HG03521 (cell line): ENCODE results near the gene KIF5A.

Source experiments
- ATAC-seq: cut with Tn5 transposase; IDR thresholded peaks from one replicate; pipeline ENCODE4 v1.9.1; 2021; ENCODE audit warnings: mild to moderate bottlenecking, moderate library complexity; ENCODE audit not compliant: unreplicated experiment

The KIF5A gene

DNA sequence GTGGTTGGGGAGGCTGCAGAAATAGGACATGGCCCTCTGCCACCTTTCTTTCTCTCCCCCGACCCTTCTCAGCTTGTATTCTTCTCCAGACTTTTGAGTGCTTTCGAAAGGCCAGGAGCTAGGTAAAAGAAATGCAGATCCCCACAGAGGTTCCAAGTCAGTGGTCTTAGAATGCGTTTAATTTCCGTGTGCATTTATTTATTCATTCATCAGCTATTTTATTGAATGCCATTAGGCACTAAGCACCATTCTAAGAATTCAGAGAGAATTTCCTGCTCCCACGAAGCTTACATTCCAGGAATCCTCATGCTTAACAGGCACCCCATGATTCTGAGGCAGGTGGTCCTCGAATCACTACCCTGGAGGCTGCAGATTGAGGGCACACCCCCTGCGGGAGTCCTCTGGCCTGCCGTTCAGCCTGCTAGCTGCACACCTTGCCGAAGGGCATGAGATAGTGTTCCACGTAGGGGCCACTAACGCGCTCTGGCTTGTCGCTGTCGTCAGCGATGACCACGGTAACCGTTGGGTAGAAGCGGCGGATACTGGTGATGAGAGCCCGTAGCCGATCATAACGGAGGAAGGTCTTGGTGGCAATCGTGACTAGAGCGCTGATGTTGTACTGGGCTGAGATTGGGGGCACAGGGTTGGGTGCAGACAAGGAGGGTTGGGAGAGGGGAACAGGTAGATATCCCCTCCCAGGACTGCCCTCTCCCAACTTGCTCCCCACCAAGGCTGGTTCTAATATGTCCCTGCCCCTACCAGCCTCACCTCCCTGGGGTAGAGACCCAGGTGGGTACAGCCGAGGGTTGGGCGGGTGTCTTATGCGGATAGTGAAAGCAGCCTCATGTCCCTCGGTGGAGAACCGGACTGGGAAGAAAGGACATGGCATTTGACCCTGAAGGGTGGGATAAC is 78.7 kb downstream of the KIF5A start:
- no peak for ATAC-seq

- no peak for ATAC-seq
These were observed 80.1 kb downstream of the KIF5A start for GRCh38 chr12:57629897-57630471.

- ATAC-seq = no peak
These were observed 81.1 kb downstream of the KIF5A start for GRCh38 chr12:57630891-57631433.

DNA sequence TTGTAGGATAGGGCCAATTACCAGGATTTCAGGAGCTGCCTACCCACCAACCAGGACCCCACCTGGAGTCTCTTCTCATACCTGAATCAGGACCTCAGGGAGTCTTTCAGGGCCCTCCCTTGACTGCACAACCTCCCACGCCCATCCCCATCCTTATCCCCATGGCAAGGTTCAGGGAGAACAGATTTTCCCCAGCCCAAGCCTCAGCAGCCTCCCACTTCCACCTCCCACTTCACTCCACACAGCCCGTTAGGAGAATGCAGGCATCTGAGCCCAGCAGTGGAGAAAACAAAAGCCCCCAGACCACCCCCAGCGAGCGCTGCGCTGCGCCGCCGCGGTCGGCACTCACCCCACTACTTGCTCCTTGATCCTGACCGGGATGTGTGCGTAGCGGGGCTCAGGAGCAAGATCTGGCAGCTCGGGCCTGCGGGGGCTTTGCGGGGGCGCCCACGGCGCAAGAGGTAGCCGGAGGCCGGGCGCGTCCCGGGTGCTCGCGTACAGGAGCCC is 81.8 kb downstream of the KIF5A start:
- ATAC-seq = no peak

DNA sequence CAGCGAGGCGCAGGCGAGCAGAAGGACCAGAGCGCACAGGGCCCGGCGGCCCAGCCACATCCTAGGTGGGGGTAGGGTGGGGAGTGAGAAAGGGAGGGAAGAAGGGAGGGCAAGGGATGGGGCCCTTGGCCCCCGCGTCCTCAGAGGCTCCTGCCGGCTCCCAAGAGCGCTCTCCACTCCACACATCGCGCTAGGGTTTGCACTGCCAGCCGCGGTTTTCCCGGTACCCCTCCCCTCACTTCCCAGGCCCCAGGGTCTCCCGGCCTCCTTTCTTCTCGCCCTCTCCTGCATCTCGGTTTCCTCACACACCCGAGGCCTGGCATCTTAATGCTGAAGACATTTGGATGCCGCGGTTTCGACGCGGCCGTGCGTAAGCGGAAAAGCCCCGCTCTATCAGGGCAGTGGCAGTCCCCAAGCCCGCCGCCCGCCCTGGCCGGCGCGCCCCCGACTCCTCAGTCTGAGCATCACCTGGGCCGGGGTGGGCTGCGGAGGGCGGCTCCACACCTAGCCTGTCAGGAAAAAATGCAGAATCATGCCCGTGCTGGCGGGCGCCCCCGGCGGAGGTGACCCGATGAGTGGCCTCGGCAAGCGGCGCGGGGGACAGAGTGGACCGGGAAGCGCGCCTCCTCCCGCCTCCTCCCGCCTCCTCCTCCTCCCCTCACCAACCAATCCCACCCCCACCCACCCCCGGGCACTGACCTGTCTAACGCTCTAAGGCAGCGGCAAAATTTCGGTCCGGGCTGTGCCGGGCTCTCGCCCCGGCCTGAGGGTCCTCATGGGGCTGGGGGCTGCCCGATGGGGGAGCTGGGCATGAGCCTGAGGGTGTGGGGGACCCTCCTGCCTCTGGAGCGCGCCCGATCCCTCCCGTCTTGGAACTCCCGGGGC is 82.5 kb downstream of the KIF5A start:
- ATAC-seq = no peak

DNA sequence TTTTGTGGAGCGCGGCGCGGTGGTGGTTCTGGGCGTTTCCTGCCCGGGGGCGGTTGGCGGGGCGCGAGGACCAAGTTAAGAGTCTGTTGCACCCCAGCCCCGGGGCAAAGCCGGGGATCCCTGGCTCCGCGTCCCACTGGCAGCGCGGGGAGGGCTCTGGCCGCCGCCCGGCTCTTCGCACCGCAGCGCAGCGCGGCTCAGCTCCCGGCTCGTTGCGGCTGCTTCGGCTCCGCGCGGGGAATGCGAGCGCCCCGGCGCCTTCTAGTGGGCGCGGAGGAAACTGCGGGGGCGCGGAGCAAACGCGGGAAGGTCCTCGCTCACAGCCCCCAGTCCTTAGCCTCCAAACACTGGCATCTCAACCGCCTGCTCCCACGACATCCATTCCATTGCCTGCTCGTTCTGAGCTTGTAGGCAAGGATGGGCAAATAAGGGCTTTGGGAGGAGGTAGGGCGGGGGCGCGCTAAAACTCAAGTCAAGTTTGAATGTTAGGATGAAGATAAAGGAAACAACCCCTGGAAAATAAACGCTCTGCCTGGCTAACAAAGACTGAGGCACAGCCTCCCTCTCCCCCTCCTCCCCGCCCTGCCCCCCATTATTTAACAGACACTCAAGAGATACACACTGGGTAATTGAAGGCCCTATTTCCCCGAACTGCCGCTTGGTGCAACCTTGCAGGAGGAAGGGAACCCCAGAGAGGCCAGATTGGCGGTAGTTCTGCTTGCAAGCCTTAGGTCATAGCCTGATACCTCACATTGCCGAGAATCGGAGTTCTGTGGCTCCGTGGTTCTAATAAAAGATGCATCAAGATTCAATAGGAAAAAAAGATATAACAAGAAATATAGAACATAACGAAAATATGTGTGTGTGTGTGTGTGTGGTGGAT is 83.4 kb downstream of the KIF5A start, which contains the start of gene B4GALNT1:
Gene B4GALNT1, minus strand, starts transcription at position 244 of the 883 bp plus-strand sequence. CDS start 1,069 bp downstream, outside the sequence.
- ATAC-seq = no peak
